OCI-LY1 (cell line): Measurements from ENCODE around the gene ZFAND2B.

ENCODE experiments used
- H2AFZ ChIP-seq: fragments of 200-600 bp; sonication (generic), shearing (Covaris generic); 2 replicates; pipeline ENCODE4 v1.6.0; 2014; ENCODE audit warnings: antibody characterized with exemption, mild to moderate bottlenecking, low read length
- H3F3A ChIP-seq: fragments of 200-600 bp; sonication (generic), shearing (Covaris generic); 2 replicates; pipeline ENCODE4 v1.6.0; 2014; ENCODE audit warnings: mild to moderate bottlenecking, antibody characterized with exemption, low read length, moderate library complexity; ENCODE audit not compliant: insufficient read depth
- H3K27ac ChIP-seq: fragments of 200-600 bp; sonication (generic); 2 replicates; pipeline ENCODE4 v1.5.1; 2014; ENCODE audit warnings: low read length, mixed run types, mild to moderate bottlenecking, low read depth; ENCODE audit not compliant: poor library complexity, severe bottlenecking
- H3K27me3 ChIP-seq: fragments of 200-600 bp; sonication (generic); 2 replicates; pipeline ENCODE4 v1.6.0; 2014; ENCODE audit warnings: antibody characterized with exemption, mild to moderate bottlenecking, low read length, moderate library complexity; ENCODE audit not compliant: insufficient read depth
- H3K36me3 ChIP-seq: fragments of 200-600 bp; sonication (generic); 2 replicates; pipeline ENCODE4 v1.6.1; 2014; ENCODE audit warnings: mild to moderate bottlenecking, antibody characterized with exemption, low read length, moderate library complexity, mixed read lengths; ENCODE audit not compliant: insufficient read depth
- H3K4me1 ChIP-seq: fragments of 200-600 bp; sonication (generic); 2 replicates; pipeline ENCODE4 v1.5.1; 2014; ENCODE audit warnings: mild to moderate bottlenecking, low read length, moderate library complexity; ENCODE audit not compliant: insufficient read depth, severe bottlenecking
- H3K4me2 ChIP-seq: fragments of 200-600 bp; sonication (generic), shearing (Covaris generic); 2 replicates; pipeline ENCODE4 v1.6.1; 2014; ENCODE audit warnings: low read length
- H3K4me3 ChIP-seq: fragments of 200-600 bp; sonication (generic); 2 replicates; pipeline ENCODE4 v1.5.1; 2014; ENCODE audit warnings: low read length, low read depth, mild to moderate bottlenecking, mixed read lengths; ENCODE audit not compliant: poor library complexity, severe bottlenecking
- H3K79me2 ChIP-seq: fragments of 200-600 bp; shearing (Covaris generic); 2 replicates; pipeline ENCODE4 v1.6.1; 2016; ENCODE audit warnings: mixed run types, low read length, mixed read lengths; ENCODE audit not compliant: insufficient read depth
- H3K9ac ChIP-seq: fragments of 200-600 bp; sonication (generic), shearing (Covaris generic); 2 replicates; pipeline ENCODE4 v1.6.1; 2014; ENCODE audit warnings: mild to moderate bottlenecking, low read length, mixed read lengths
- H3K9me2 ChIP-seq: fragments of 200-600 bp; sonication (generic), shearing (Covaris generic); 2 replicates; pipeline ENCODE4 v1.6.1; 2014; ENCODE audit warnings: low read depth, mild to moderate bottlenecking, low read length, mixed read lengths
- H3K9me3 ChIP-seq: fragments of 200-600 bp; shearing (Covaris generic); 2 replicates; pipeline ENCODE4 v1.6.1; 2014; ENCODE audit warnings: low read length, mixed read lengths
- H4K20me1 ChIP-seq: fragments of 200-600 bp; sonication (generic), shearing (Covaris generic); 2 replicates; pipeline ENCODE4 v1.6.0; 2016; ENCODE audit warnings: mild to moderate bottlenecking, low read length; ENCODE audit not compliant: insufficient read depth
- EZH2 ChIP-seq: fragments of 200-600 bp; sonication (generic), shearing (Covaris generic); IDR thresholded peaks from 2 replicates; pipeline ENCODE4 v1.8.0; 2017; ENCODE audit warnings: borderline replicate concordance, mixed run types, mild to moderate bottlenecking, antibody characterized with exemption, low read length, moderate library complexity, mixed read lengths
- TF ChIP-seq, protein P1 (sequence below): fragments of 200-600 bp; sonication (generic), shearing (Covaris generic); IDR thresholded peaks from 2 replicates; pipeline ENCODE4 v1.5.1; 2017; ENCODE audit warnings: mild to moderate bottlenecking, antibody characterized with exemption, low read length, moderate library complexity, mixed read lengths

Gene ZFAND2B

GRCh38 chr2:219214141-219214540 lies 7.6 kb downstream of the ZFAND2B start:
- Histone ChIP-seq H3K27ac (no peak overlapping the region), H3K4me1 (peaks cover 18% of the 10 kb centered on the region), H3K9ac (no peak overlapping the region), H3F3A (no peaks in the 10 kb centered on the region), H3K36me3 (peaks cover 68% of the 10 kb centered on the region), H3K27me3 (no peaks in the 10 kb centered on the region), H3K9me3 (no peaks in the 10 kb centered on the region), H3K79me2 (no peaks in the 10 kb centered on the region), H2AFZ (no peak overlapping the region), H3K4me3 (no peak overlapping the region), H3K4me2 (no peak overlapping the region), H3K9me2 (no peaks in the 10 kb centered on the region), H4K20me1 (no peaks in the 10 kb centered on the region)
- TF ChIP-seq, protein P1, sequence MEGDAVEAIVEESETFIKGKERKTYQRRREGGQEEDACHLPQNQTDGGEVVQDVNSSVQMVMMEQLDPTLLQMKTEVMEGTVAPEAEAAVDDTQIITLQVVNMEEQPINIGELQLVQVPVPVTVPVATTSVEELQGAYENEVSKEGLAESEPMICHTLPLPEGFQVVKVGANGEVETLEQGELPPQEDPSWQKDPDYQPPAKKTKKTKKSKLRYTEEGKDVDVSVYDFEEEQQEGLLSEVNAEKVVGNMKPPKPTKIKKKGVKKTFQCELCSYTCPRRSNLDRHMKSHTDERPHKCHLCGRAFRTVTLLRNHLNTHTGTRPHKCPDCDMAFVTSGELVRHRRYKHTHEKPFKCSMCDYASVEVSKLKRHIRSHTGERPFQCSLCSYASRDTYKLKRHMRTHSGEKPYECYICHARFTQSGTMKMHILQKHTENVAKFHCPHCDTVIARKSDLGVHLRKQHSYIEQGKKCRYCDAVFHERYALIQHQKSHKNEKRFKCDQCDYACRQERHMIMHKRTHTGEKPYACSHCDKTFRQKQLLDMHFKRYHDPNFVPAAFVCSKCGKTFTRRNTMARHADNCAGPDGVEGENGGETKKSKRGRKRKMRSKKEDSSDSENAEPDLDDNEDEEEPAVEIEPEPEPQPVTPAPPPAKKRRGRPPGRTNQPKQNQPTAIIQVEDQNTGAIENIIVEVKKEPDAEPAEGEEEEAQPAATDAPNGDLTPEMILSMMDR = no peak
- TF ChIP-seq EZH2 = no peak

DNA sequence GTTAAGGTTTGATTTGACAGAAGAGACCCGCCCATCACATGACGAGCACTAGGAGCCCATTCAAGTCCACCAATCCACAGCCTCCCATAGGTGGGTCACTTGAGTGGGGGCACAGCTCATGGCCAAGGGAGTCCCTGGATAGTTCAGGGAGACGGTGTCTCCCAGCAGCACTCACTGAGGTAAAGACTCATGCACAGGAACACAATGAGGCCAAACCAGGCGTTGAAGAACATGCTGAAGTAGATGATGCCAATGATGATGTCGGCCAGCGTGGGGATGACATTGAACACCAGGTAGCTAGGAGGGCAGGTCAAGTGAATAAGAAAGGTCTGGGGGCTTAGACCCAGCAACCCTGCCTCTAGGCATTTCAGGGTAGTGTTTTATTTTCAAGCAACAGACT lies 8.2 kb downstream of the ZFAND2B start:
- H3F3A ChIP-seq = no peaks in the 10 kb centered on the region
- no peaks in the 10 kb centered on the region for H3K9me2 ChIP-seq
- TF ChIP-seq, protein P1 = no peak
- TF ChIP-seq EZH2 = no peak
- H2AFZ ChIP-seq = no peak overlapping the region
- H4K20me1 ChIP-seq = no peaks in the 10 kb centered on the region
- H3K9ac ChIP-seq = no peak overlapping the region
- peaks cover 21% of the 10 kb centered on the region for H3K4me1 ChIP-seq
- no peaks in the 10 kb centered on the region for H3K9me3 ChIP-seq
- no peak overlapping the region for H3K4me3 ChIP-seq
- no peaks in the 10 kb centered on the region for H3K79me2 ChIP-seq
- no peak overlapping the region for H3K4me2 ChIP-seq
- no peaks in the 10 kb centered on the region for H3K27me3 ChIP-seq
- peaks cover 67% of the 10 kb centered on the region for H3K36me3 ChIP-seq
- H3K27ac ChIP-seq = no peak overlapping the region

- Histone ChIP-seq H3K4me1 (peaks cover 21% of the 10 kb centered on the region), H3K27me3 (no peaks in the 10 kb centered on the region), H3K27ac (peak overlapping the region; percentile 13), H4K20me1 (no peaks in the 10 kb centered on the region), H3K9ac (no peak overlapping the region), H3K36me3 (peaks cover 67% of the 10 kb centered on the region), H2AFZ (no peak overlapping the region), H3F3A (no peaks in the 10 kb centered on the region), H3K4me3 (no peak overlapping the region), H3K9me2 (no peaks in the 10 kb centered on the region), H3K9me3 (no peaks in the 10 kb centered on the region), H3K79me2 (no peaks in the 10 kb centered on the region), H3K4me2 (no peak overlapping the region)
- TF ChIP-seq, protein P1 = no peak
- TF ChIP-seq EZH2 = no peak
Observed at GRCh38 chr2:219215871-219216534, 9.4 kb downstream of the ZFAND2B start.
